Upper lobe of left lung (tissue), 6 donors: Measurements from ENCODE around the gene HOXA10. TPM values are rescaled to one million over a fixed set of nuclear protein-coding genes. Genes with fewer than 3 reads are reported as not detected.

ENCODE experiments used
- ATAC-seq, 2 donors: fragments of 200-7000 bp; cut with Tn5 transposase; one replicate each; pipeline ENCODE4 v1.9.1; 2022; ENCODE audit warnings: mild to moderate bottlenecking in 2 of 2, moderate library complexity in 2 of 2; ENCODE audit not compliant: low FRiP score in 2 of 2
- DNase-seq, 2 donors: peaks; one replicate each; pipeline ENCODE4 v3.0.0-alpha.2; 2019 to 2020
- H3K27ac ChIP-seq, 4 donors: fragments of 200-600 bp; sonication (generic); one replicate each; pipeline ENCODE4 v1.5.1; 2016 to 2019
- H3K27me3 ChIP-seq, 4 donors: fragments of 200-600 bp; sonication (generic); one replicate each; pipeline ENCODE4 v1.5.1; 2017 to 2019
- H3K36me3 ChIP-seq, 4 donors: fragments of 200-600 bp; sonication (generic); one replicate each; pipeline ENCODE4 v1.5.1; 2016 to 2019
- H3K4me1 ChIP-seq, 4 donors: fragments of 200-600 bp; sonication (generic); one replicate each; pipeline ENCODE4 v1.5.1; 2018 to 2019
- H3K4me3 ChIP-seq, 4 donors: fragments of 200-600 bp; sonication (generic); one replicate each; pipeline ENCODE4 v1.5.1; 2017 to 2019; ENCODE audit warnings: mild to moderate bottlenecking in 2 of 4, moderate library complexity in 1 of 4
- H3K9me3 ChIP-seq, 4 donors: fragments of 200-600 bp; sonication (generic); one replicate each; pipeline ENCODE4 v1.5.1; 2018 to 2019
- CTCF ChIP-seq, 6 experiments: fragments of 450-650 bp in 4 of 6; fragments of 200-600 bp in 2 of 6; sonication (generic) in 2 of 6; IDR thresholded peaks; one replicate each; pipeline ENCODE4 v1.5.1; 2016 to 2019; ENCODE audit warnings: antibody characterized with exemption in 6 of 6
- EP300 ChIP-seq, 4 donors: sonication (generic); formaldehyde crosslinking; IDR thresholded peaks; one replicate each; pipeline ENCODE4 v1.5.1; 2017; ENCODE audit warnings: antibody characterized with exemption in 4 of 4, control low read depth in 2 of 4
- POLR2A ChIP-seq, 4 donors: fragments of 450-650 bp; IDR thresholded peaks; one replicate each; pipeline ENCODE4 v1.5.1; 2016 to 2017; ENCODE audit warnings: antibody characterized with exemption in 4 of 4, mild to moderate bottlenecking in 2 of 4
- POLR2AphosphoS5 ChIP-seq, 2 donors: sonication (generic); formaldehyde crosslinking; IDR thresholded peaks; one replicate each; pipeline ENCODE4 v1.5.1; 2017; ENCODE audit warnings: antibody characterized with exemption in 2 of 2
- WGBS, 2 donors: methylation state at CpG; one replicate each; pipeline ENCODE4 v1.1.5; 2017 to 2018; 5-methylcytosine and 5-hydroxymethylcytosine counted together
- total RNA-seq, 6 donors: library from RNA; depleted of rRNA in 4 of 6; stranded (reverse); fragments of >200 nt in 4 of 6; gene quantifications; one replicate each; pipeline versions ENCODE4 v1.1.0 to v1.2.1, GENCODE V29; 2016 to 2021
- donor health status: DM: no; HTN: no; CAD: no; lungs with moderate emphysema.
- donor health status: DM: no; HTN: yes; CAD: no; lungs with severe emphysema.

The HOXA10 gene
- total RNA-seq, 6 donors from 2014 or later = 0.15 to 0.24 TPM; not detected in 4

GRCh38 chr7:27198138-27198841 lies 24.2 kb upstream of the HOXA10 start:
- Histone ChIP-seq H3K4me1 (peaks cover 26 to 42% (median 31%) of the 10 kb centered on the region in 4 donors), H3K27ac (no peak overlapping the region), H3K36me3 (no peaks in the 10 kb centered on the region), H3K4me3 (peak overlapping the region in 1 of 4 donors; percentile 43), H3K9me3 (no peaks in the 10 kb centered on the region), H3K27me3 (peaks cover 3 to 92% (median 60%) of the 10 kb centered on the region in 4 donors)
- ATAC-seq = no peak
- TF ChIP-seq POLR2AphosphoS5 (IDR thresholded peaks at IDR 0.05) (no peak), POLR2A (IDR thresholded peaks at IDR 0.05) (no peak), CTCF (IDR thresholded peaks at IDR 0.05) (no peak), EP300 (IDR thresholded peaks at IDR 0.05) (no peak)
- WGBS, 2 donors = 13 to 15% methylated on average over 29 of the region's 29 CpGs
- DNase-seq = peak in 1 of 2 donors; percentile 46

DNA sequence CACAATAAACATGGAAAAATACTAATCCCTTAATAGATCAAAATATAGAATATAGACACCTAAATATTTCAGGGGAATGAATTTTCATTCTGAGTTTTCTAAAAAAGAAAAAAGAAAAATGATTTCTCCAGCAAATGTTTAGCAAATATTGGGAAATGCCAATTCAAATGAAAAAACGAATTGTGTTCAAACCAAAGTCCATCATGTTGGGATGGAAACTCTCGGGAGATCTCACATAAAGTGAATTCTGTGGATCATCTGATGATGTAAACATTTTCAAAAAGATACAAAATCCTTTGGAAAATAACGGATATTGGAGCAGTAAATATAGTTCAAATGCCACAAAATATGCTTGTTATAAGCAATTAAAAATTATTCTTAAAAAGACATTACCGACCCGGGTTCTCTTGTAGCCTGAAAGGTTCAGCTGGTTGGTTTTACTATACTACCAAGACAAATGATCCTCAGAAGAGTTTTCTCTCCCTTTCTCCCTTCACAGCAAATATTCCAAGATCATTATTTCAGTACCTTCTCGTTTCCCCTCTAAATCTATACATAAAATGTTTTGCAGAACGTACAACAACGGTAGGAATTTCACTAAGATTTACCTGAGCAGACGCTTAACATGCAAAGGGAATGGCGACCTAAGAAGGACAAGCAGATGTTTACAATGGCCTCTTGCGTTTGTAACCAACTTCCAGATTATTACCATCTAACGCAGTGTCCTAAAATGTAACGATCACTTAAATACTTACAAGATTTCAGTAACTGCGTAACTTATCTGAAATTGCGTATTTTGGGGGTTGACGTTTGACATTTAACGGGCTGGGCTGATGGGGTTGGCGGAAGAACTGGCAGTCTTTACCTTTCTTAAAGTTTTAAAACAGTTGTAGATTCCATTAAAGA lies 23.3 kb upstream of the HOXA10 start:
- no peaks in the 10 kb centered on the region for H3K36me3 ChIP-seq
- no peak for DNase-seq

GRCh38 chr7:27196287-27196767 lies 22.2 kb upstream of the HOXA10 start:
- Histone ChIP-seq H3K36me3 (no peaks in the 10 kb centered on the region), H3K4me1 (peaks cover 35 to 46% (median 41%) of the 10 kb centered on the region in 4 donors), H3K27me3 (peaks cover 2 to 93% (median 62%) of the 10 kb centered on the region in 4 donors), H3K27ac (no peak overlapping the region), H3K4me3 (no peak overlapping the region), H3K9me3 (no peaks in the 10 kb centered on the region)
- ATAC-seq = peak in 1 of 2 donors; percentile 58
- WGBS, 2 donors = 2 to 4% methylated on average over 6 of the region's 6 CpGs
- no peak for TF ChIP-seq POLR2AphosphoS5 (IDR thresholded peaks at IDR 0.05)
- peak; percentile 47 to 77 (median 74) for TF ChIP-seq CTCF (IDR thresholded peaks at IDR 0.05)
- DNase-seq = peak in 1 of 2 donors; percentile 79

More for the DNA sequence above, 23.3 kb upstream of the HOXA10 start:
- peaks cover 2 to 93% (median 63%) of the 10 kb centered on the region in 4 donors for H3K27me3 ChIP-seq
- ATAC-seq = no peak
- no peak overlapping the region for H3K4me3 ChIP-seq
- no peak overlapping the region for H3K27ac ChIP-seq
- H3K9me3 ChIP-seq = no peaks in the 10 kb centered on the region
- TF ChIP-seq CTCF (IDR thresholded peaks at IDR 0.05) (no peak), POLR2A (IDR thresholded peaks at IDR 0.05) (no peak), POLR2AphosphoS5 (IDR thresholded peaks at IDR 0.05) (no peak), EP300 (IDR thresholded peaks at IDR 0.05) (no peak)
- WGBS, 2 donors = 18 to 21% methylated on average over 18 of the region's 18 CpGs
- H3K4me1 ChIP-seq = peaks cover 35 to 50% (median 39%) of the 10 kb centered on the region in 4 donors

- 31% methylated on average over 9 of the region's 9 CpGs for WGBS, 2 donors
- Histone ChIP-seq H3K9me3 (no peaks in the 10 kb centered on the region), H3K36me3 (no peaks in the 10 kb centered on the region), H3K4me1 (peaks cover 23 to 31% (median 27%) of the 10 kb centered on the region in 4 donors), H3K27me3 (peaks cover 0 to 93% (median 57%) of the 10 kb centered on the region in 4 donors), H3K27ac (no peak overlapping the region), H3K4me3 (no peak overlapping the region)
- TF ChIP-seq POLR2A (IDR thresholded peaks at IDR 0.05) (no peak), EP300 (IDR thresholded peaks at IDR 0.05) (no peak), CTCF (IDR thresholded peaks at IDR 0.05) (no peak), POLR2AphosphoS5 (IDR thresholded peaks at IDR 0.05) (no peak)
- DNase-seq = no peak
- ATAC-seq = no peak
Measured at GRCh38 chr7:27194686-27195379, 20.7 kb upstream of the HOXA10 start.
